Astrocyte (in vitro differentiated cells and primary cell): ENCODE results near the gene CHCHD6. TPM values are rescaled to one million over a fixed set of nuclear protein-coding genes. Genes with fewer than 3 reads are reported as not detected.

ENCODE experiments used
- DNase-seq: peaks from one replicate; pipeline ENCODE4 v3.0.0-alpha.2; 2010; ENCODE audit warnings: low read depth
- FAIRE-seq: peaks from 2 replicates; lab custom pipeline; 2011; peaks lifted over from hg19 to GRCh38; lab: Jason Lieb, UNC
- H2AFZ ChIP-seq: 2 replicates; pipeline ENCODE4 v1.6.0; 2012; ENCODE audit warnings: low read depth, low read length, inconsistent platforms
- H3K27ac ChIP-seq: 2 replicates; pipeline ENCODE4 v1.5.1; 2011; ENCODE audit warnings: low read depth, low read length, inconsistent platforms
- H3K27me3 ChIP-seq: 2 replicates; pipeline ENCODE4 v1.6.0; 2011; ENCODE audit warnings: low read length, inconsistent platforms; ENCODE audit not compliant: insufficient read depth
- H3K36me3 ChIP-seq: 2 replicates; pipeline ENCODE4 v1.5.1; 2011; ENCODE audit warnings: low read length, inconsistent platforms; ENCODE audit not compliant: insufficient read depth
- H3K4me1 ChIP-seq: 2 replicates; pipeline ENCODE4 v1.5.1; 2011; ENCODE audit warnings: low read length, inconsistent platforms; ENCODE audit not compliant: insufficient read depth
- H3K4me2 ChIP-seq: 2 replicates; pipeline ENCODE4 v1.6.0; 2012; ENCODE audit warnings: low read length, inconsistent platforms
- H3K4me3 ChIP-seq: 2 replicates; pipeline ENCODE4 v1.5.1; 2011; ENCODE audit warnings: low read depth, mild to moderate bottlenecking, low read length, inconsistent platforms; ENCODE audit not compliant: insufficient read depth
- H3K79me2 ChIP-seq: 2 replicates; pipeline ENCODE4 v1.6.0; 2012; ENCODE audit warnings: mild to moderate bottlenecking, low read length, inconsistent platforms; ENCODE audit not compliant: insufficient read depth
- H3K9ac ChIP-seq: 2 replicates; pipeline ENCODE4 v1.6.0; 2012; ENCODE audit warnings: mild to moderate bottlenecking, low read length, inconsistent platforms
- H3K9me3 ChIP-seq: 2 replicates; pipeline ENCODE4 v1.5.1; 2012; ENCODE audit warnings: low read depth, mild to moderate bottlenecking, low read length, inconsistent platforms; ENCODE audit not compliant: insufficient read depth
- H4K20me1 ChIP-seq: 2 replicates; pipeline ENCODE4 v1.6.0; 2012; ENCODE audit warnings: low read length, inconsistent platforms; ENCODE audit not compliant: insufficient read depth
- H3K27ac Mint-ChIP-seq: one replicate; pipeline ENCODE4 v1.8.0; 2021; ENCODE audit warnings: mild to moderate bottlenecking, mixed read lengths; ENCODE audit not compliant: unreplicated experiment
- H3K27me3 Mint-ChIP-seq: one replicate; pipeline ENCODE4 v1.8.0; 2021; ENCODE audit warnings: low read depth, mixed read lengths; ENCODE audit not compliant: unreplicated experiment
- H3K36me3 Mint-ChIP-seq: one replicate; pipeline ENCODE4 v1.8.0; 2021; ENCODE audit warnings: low read depth, mixed read lengths; ENCODE audit not compliant: unreplicated experiment
- H3K4me1 Mint-ChIP-seq: one replicate; pipeline ENCODE4 v1.8.0; 2021; ENCODE audit warnings: low read depth, mixed read lengths; ENCODE audit not compliant: unreplicated experiment
- H3K4me3 Mint-ChIP-seq: one replicate; pipeline ENCODE4 v1.8.0; 2021; ENCODE audit warnings: mild to moderate bottlenecking, moderate library complexity, mixed read lengths; ENCODE audit not compliant: unreplicated experiment
- H3K9me3 Mint-ChIP-seq: one replicate; pipeline ENCODE4 v1.8.0; 2021; ENCODE audit warnings: mild to moderate bottlenecking, mixed read lengths; ENCODE audit not compliant: unreplicated experiment
- EZH2 ChIP-seq: IDR thresholded peaks from 2 replicates; pipeline ENCODE4 v1.6.1; 2012; ENCODE audit warnings: mild to moderate bottlenecking, low read length, inconsistent platforms; ENCODE audit not compliant: insufficient read depth
- total RNA-seq: library from RNA; stranded (reverse); gene quantifications from 2 replicates; pipeline ENCODE4 v1.2.1, GENCODE V29; 2021
- TF ChIP-seq, protein P1 (sequence below): IDR thresholded peaks from 2 replicates; pipeline ENCODE4 v1.5.1; 2011; ENCODE audit warnings: low read depth, mild to moderate bottlenecking, inconsistent platforms, low read length, moderate library complexity; ENCODE audit not compliant: insufficient read depth

The CHCHD6 gene
- total RNA-seq, 1 donor from 2014 or later = 21.1 TPM

DNA sequence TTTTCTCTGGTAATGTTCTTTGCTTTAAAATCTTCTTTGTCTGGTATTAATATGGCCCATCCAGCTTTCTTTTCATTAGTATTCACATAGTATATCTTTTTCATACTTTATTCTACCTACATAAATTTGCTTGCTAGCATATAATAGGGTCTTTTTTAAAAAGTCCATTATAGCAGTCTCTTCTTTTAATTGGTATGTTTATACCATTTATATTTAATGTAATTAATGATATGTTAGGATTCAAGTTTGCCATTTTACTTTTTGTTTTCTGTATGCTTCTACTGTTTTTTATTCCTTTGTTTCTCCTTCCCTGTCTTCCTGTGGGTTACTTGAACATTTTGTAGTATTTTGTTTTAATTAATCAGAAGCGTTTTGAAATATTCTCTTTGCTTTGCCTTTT is 89.0 kb downstream of the CHCHD6 start:
- Histone ChIP-seq H3K4me2 (no peak overlapping the region), H3K9me3 (no peaks in the 10 kb centered on the region), H4K20me1 (no peaks in the 10 kb centered on the region), H3K79me2 (no peaks in the 10 kb centered on the region), H3K36me3 (no peaks in the 10 kb centered on the region), H3K27ac (no peak overlapping the region), H3K27me3 (no peaks in the 10 kb centered on the region), H3K4me3 (no peak overlapping the region), H3K9ac (no peak overlapping the region), H3K4me1 (peaks cover 4% of the 10 kb centered on the region), H2AFZ (no peak overlapping the region)
- TF ChIP-seq, protein P1, sequence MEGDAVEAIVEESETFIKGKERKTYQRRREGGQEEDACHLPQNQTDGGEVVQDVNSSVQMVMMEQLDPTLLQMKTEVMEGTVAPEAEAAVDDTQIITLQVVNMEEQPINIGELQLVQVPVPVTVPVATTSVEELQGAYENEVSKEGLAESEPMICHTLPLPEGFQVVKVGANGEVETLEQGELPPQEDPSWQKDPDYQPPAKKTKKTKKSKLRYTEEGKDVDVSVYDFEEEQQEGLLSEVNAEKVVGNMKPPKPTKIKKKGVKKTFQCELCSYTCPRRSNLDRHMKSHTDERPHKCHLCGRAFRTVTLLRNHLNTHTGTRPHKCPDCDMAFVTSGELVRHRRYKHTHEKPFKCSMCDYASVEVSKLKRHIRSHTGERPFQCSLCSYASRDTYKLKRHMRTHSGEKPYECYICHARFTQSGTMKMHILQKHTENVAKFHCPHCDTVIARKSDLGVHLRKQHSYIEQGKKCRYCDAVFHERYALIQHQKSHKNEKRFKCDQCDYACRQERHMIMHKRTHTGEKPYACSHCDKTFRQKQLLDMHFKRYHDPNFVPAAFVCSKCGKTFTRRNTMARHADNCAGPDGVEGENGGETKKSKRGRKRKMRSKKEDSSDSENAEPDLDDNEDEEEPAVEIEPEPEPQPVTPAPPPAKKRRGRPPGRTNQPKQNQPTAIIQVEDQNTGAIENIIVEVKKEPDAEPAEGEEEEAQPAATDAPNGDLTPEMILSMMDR = no peak
- no peak overlapping the region for H3K27ac Mint-ChIP-seq
- DNase-seq = no peak
- no peak for FAIRE-seq
- no peaks in the 10 kb centered on the region for H3K4me1 Mint-ChIP-seq
- H3K36me3 Mint-ChIP-seq = peaks cover 3% of the 10 kb centered on the region
- no peak overlapping the region for H3K4me3 Mint-ChIP-seq
- no peaks in the 10 kb centered on the region for H3K27me3 Mint-ChIP-seq
- H3K9me3 Mint-ChIP-seq = no peaks in the 10 kb centered on the region

DNA sequence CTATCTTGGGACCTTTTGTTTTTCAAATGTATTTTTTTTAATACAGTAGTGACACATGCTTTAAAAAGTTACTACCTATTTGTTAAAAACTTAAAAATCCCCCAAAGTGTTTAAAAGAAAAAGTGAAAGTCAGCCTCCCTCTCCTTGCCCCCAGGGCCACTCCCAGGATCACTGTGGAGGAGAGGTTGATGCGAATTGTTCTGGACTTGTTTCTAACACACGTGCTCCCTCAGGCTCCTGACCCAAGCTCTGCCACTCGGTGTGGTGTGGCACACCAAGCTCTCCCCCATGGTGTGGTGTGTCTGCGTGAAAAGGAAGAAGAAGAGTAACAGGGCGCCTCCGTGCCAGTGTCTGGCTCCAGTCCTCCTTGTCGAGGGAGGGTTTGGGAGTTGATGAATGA is 93.5 kb downstream of the CHCHD6 start:
- Histone ChIP-seq H3K27me3 (no peaks in the 10 kb centered on the region), H3K36me3 (no peaks in the 10 kb centered on the region), H4K20me1 (no peaks in the 10 kb centered on the region), H2AFZ (no peak overlapping the region), H3K4me1 (peaks cover 15% of the 10 kb centered on the region), H3K79me2 (no peaks in the 10 kb centered on the region), H3K4me3 (no peak overlapping the region), H3K9me3 (no peaks in the 10 kb centered on the region), H3K27ac (no peak overlapping the region), H3K9ac (no peak overlapping the region), H3K4me2 (no peak overlapping the region)
- FAIRE-seq (no peak), DNase-seq (no peak)
- TF ChIP-seq EZH2 = no peak
- TF ChIP-seq, protein P1 = no peak
- Mint-ChIP-seq H3K4me3 (no peak overlapping the region), H3K27me3 (no peaks in the 10 kb centered on the region), H3K9me3 (peaks cover 11% of the 10 kb centered on the region), H3K27ac (no peak overlapping the region), H3K4me1 (peaks cover 5% of the 10 kb centered on the region), H3K36me3 (peaks cover 27% of the 10 kb centered on the region)

DNA sequence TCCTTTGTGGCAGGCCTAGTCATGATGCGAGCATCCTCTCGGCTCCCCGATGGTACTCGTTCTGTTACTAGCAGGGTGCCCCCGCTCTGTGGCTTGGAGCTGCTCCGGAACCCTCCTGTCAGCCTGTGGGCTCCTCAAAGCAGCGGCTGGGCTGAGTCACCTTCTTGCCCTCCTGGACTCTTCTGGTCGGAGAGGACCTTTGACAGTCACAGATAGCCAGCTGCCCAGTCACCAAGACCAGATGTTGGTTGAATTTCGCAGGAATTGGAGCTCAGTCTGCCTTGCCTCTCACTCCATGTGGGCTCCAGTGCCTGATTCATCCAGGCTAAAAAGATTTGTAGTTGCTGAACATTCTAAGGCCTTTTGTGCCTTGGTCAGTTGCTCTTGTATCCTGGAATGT is 94.5 kb downstream of the CHCHD6 start:
- H3K4me1 Mint-ChIP-seq = peaks cover 5% of the 10 kb centered on the region
- peak overlapping the region; percentile 12 for H3K9ac ChIP-seq
- H3K27ac ChIP-seq = peak overlapping the region; percentile 43
- H4K20me1 ChIP-seq = no peaks in the 10 kb centered on the region
- H3K4me3 ChIP-seq = no peak overlapping the region
- H3K4me2 ChIP-seq = peak overlapping the region; percentile 55
- no peak for TF ChIP-seq EZH2
- TF ChIP-seq, protein P1 = no peak
- no peaks in the 10 kb centered on the region for H3K27me3 ChIP-seq
- no peak overlapping the region for H3K4me3 Mint-ChIP-seq
- DNase-seq (peak; percentile 68), FAIRE-seq (no peak)
- no peaks in the 10 kb centered on the region for H3K79me2 ChIP-seq
- peaks cover 15% of the 10 kb centered on the region for H3K4me1 ChIP-seq
- no peak overlapping the region for H2AFZ ChIP-seq
- H3K9me3 ChIP-seq = no peaks in the 10 kb centered on the region
- H3K36me3 Mint-ChIP-seq = peaks cover 27% of the 10 kb centered on the region
- H3K9me3 Mint-ChIP-seq = peaks cover 11% of the 10 kb centered on the region
- no peak overlapping the region for H3K27ac Mint-ChIP-seq
- no peaks in the 10 kb centered on the region for H3K27me3 Mint-ChIP-seq
- no peaks in the 10 kb centered on the region for H3K36me3 ChIP-seq
